ENCODE data around the gene COL26A1. TPM values are rescaled to one million over a fixed set of nuclear protein-coding genes. Genes with fewer than 3 reads are reported as not detected.

Gene COL26A1
- total RNA-seq, 1 experiment from 2014 or later: not detected

DNA sequence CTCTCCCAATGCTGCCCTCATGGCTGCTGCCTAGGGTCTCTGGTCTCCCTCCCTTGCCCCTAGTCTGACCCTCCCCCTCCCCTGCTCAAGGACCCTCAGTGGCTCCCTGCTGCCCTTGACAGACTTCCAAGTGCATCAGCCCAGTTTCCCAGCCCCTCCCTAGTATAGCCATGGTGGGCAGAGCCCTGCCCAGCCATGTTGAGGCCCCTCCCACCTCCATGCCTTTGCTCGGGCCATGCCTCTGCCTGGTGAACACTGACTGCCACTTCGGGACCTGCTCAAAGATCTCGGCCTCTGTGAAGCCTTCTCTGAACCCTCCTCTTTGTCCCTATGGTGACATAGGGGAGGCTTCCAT lies 193.2 kb downstream of the COL26A1 start:
- no peaks in the 10 kb centered on the region for H3K79me2 ChIP-seq (ENCODE audit: low read length)
- DNase-seq (no peak), ATAC-seq (no peak)
- no peak overlapping the region for H3K27ac ChIP-seq (ENCODE audit: low read length)
- no peak overlapping the region for H3K4me2 ChIP-seq (ENCODE audit: low read length)
- H4K20me1 ChIP-seq (ENCODE audit: low read length): no peaks in the 10 kb centered on the region
- CTCF ChIA-PET: no interaction called here
- no peak overlapping the region for H2AFZ ChIP-seq (ENCODE audit: low read length)
- POLR2A ChIA-PET (ENCODE audit: unreplicated experiment): no interaction called here
- no peak overlapping the region for H3K4me3 ChIP-seq (ENCODE audit: low read length)
- no peaks in the 10 kb centered on the region for H3K9me3 ChIP-seq (ENCODE audit: low read length)
- H3K36me3 ChIP-seq (ENCODE audit: low read depth, low read length): no peaks in the 10 kb centered on the region
- no peak for TF ChIP-seq EZH2phosphoT487 (IDR thresholded peaks at IDR 0.05; ENCODE audit: borderline replicate concordance, low read length)
- TF ChIP-seq, protein P1, sequence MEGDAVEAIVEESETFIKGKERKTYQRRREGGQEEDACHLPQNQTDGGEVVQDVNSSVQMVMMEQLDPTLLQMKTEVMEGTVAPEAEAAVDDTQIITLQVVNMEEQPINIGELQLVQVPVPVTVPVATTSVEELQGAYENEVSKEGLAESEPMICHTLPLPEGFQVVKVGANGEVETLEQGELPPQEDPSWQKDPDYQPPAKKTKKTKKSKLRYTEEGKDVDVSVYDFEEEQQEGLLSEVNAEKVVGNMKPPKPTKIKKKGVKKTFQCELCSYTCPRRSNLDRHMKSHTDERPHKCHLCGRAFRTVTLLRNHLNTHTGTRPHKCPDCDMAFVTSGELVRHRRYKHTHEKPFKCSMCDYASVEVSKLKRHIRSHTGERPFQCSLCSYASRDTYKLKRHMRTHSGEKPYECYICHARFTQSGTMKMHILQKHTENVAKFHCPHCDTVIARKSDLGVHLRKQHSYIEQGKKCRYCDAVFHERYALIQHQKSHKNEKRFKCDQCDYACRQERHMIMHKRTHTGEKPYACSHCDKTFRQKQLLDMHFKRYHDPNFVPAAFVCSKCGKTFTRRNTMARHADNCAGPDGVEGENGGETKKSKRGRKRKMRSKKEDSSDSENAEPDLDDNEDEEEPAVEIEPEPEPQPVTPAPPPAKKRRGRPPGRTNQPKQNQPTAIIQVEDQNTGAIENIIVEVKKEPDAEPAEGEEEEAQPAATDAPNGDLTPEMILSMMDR (conservative IDR thresholded peaks at IDR 0.05; ENCODE audit: low read depth, low read length): no peak
- TF ChIP-seq EZH2 (IDR thresholded peaks at IDR 0.05; ENCODE audit: low read length, unreplicated experiment): no peak
- intact Hi-C loops (cut with micrococcal nuclease): no loop called here
- no peaks in the 10 kb centered on the region for H3K4me1 ChIP-seq (ENCODE audit: insufficient read depth, low read length)
- H3K9ac ChIP-seq (ENCODE audit: low read length): no peak overlapping the region
- no peaks in the 10 kb centered on the region for H3F3A ChIP-seq (ENCODE audit: low read length, unreplicated experiment)
- no peaks in the 10 kb centered on the region for H3K27me3 ChIP-seq (ENCODE audit: low read length)
- BruUV-seq (replicated peaks): no TSS peak
- no peaks in the 10 kb centered on the region for H3K9me2 ChIP-seq (replicated peaks; ENCODE audit: low read length)

DNA sequence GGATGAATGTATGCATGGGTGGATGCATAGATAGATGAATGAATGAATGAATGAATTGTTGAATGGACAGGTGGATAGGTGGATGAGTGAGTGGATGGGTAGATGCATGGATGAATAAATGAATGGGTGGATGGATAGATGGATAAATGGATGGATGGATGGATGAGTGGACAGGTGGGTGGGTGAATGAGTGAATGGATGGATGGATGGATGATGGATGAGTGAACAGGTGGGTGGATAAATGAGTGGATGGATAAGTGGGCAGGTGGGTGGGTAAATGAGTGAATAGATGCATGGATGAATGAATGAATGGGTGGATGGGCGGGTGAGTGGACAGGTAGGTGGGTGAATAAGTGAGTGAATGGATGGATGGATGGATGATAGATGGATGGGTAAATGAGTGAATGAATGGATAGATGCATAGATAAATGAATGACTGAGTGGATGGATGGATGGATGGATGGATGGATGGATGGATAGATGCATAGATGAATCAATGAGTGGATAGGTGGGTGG lies 193.8 kb downstream of the COL26A1 start:
- BruUV-seq (replicated peaks): no TSS peak

DNA sequence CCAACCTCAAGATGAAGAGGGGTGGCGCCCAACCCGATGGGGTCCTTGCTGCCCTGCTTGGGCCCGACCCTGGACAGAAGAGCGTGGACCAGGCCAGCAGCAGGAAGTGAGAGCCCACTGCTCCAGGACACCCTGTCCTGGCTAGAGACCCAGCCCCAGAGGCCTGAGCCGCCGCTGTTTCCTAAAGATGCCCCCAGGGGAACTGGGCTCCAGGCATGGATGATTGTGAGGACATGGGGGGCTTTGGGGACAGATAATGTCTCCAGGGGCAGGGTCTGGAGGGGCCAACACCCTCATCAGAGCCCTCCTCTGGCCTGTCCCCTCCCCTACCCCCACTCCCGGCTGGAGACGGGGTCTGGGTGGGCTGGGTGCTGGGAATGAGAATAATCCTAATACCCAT lies 194.7 kb downstream of the COL26A1 start:
- Histone ChIP-seq H2AFZ (ENCODE audit: low read length) (no peak overlapping the region), H3K9ac (ENCODE audit: low read length) (no peak overlapping the region), H3K4me2 (ENCODE audit: low read length) (no peak overlapping the region), H3K79me2 (ENCODE audit: low read length) (no peaks in the 10 kb centered on the region), H3K9me2 (replicated peaks; ENCODE audit: low read length) (no peaks in the 10 kb centered on the region), H3K36me3 (ENCODE audit: low read depth, low read length) (no peaks in the 10 kb centered on the region), H3K4me1 (ENCODE audit: insufficient read depth, low read length) (no peaks in the 10 kb centered on the region), H3K27ac (ENCODE audit: low read length) (no peak overlapping the region), H3F3A (ENCODE audit: low read length, unreplicated experiment) (no peaks in the 10 kb centered on the region), H4K20me1 (ENCODE audit: low read length) (no peaks in the 10 kb centered on the region), H3K27me3 (ENCODE audit: low read length) (no peaks in the 10 kb centered on the region), H3K9me3 (ENCODE audit: low read length) (no peaks in the 10 kb centered on the region), H3K4me3 (ENCODE audit: low read length) (no peak overlapping the region)
- no peak for DNase-seq
- POLR2A ChIA-PET (ENCODE audit: unreplicated experiment): no interaction called here
- intact Hi-C loops (cut with micrococcal nuclease): no loop called here
- CTCF ChIA-PET: no interaction called here
- TF ChIP-seq, protein P1 (conservative IDR thresholded peaks at IDR 0.05; ENCODE audit: low read depth, low read length): no peak
- TF ChIP-seq EZH2 (IDR thresholded peaks at IDR 0.05; ENCODE audit: low read length, unreplicated experiment) (no peak), EZH2phosphoT487 (IDR thresholded peaks at IDR 0.05; ENCODE audit: borderline replicate concordance, low read length) (no peak)
- ATAC-seq: no peak
- BruUV-seq (replicated peaks): no TSS peak

More for the DNA sequence above, 193.8 kb downstream of the COL26A1 start:
- ChIA-PET POLR2A (ENCODE audit: unreplicated experiment) (no interaction called here), CTCF (no interaction called here)
- no peaks in the 10 kb centered on the region for H3F3A ChIP-seq (ENCODE audit: low read length, unreplicated experiment)
- no peaks in the 10 kb centered on the region for H3K79me2 ChIP-seq (ENCODE audit: low read length)
- no peak overlapping the region for H3K4me3 ChIP-seq (ENCODE audit: low read length)
- no peak overlapping the region for H3K27ac ChIP-seq (ENCODE audit: low read length)
- no peaks in the 10 kb centered on the region for H3K9me3 ChIP-seq (ENCODE audit: low read length)
- no peaks in the 10 kb centered on the region for H3K4me1 ChIP-seq (ENCODE audit: insufficient read depth, low read length)
- ATAC-seq: no peak
- TF ChIP-seq, protein P1 (conservative IDR thresholded peaks at IDR 0.05; ENCODE audit: low read depth, low read length): no peak
- no peak for TF ChIP-seq EZH2 (IDR thresholded peaks at IDR 0.05; ENCODE audit: low read length, unreplicated experiment)
- no peak for TF ChIP-seq EZH2phosphoT487 (IDR thresholded peaks at IDR 0.05; ENCODE audit: borderline replicate concordance, low read length)
- H4K20me1 ChIP-seq (ENCODE audit: low read length): no peaks in the 10 kb centered on the region
- no peaks in the 10 kb centered on the region for H3K36me3 ChIP-seq (ENCODE audit: low read depth, low read length)
- H3K9me2 ChIP-seq (replicated peaks; ENCODE audit: low read length): no peaks in the 10 kb centered on the region
- no peak overlapping the region for H3K9ac ChIP-seq (ENCODE audit: low read length)
- no peak overlapping the region for H3K4me2 ChIP-seq (ENCODE audit: low read length)
- intact Hi-C loops (cut with micrococcal nuclease): no loop called here
- DNase-seq: no peak
- H3K27me3 ChIP-seq (ENCODE audit: low read length): no peaks in the 10 kb centered on the region
- H2AFZ ChIP-seq (ENCODE audit: low read length): no peak overlapping the region

Measured in PC-3 (cell line).